ENCODE measurements around the gene PGLYRP2. TPM values are rescaled to one million over a fixed set of nuclear protein-coding genes. Genes with fewer than 3 reads are reported as not detected.

PGLYRP2 gene
- total RNA-seq, 1 experiment from 2014 or later = not detected

- ChIA-PET CTCF (no interaction called here), POLR2A (ENCODE audit: unreplicated experiment) (no interaction called here)
- Histone ChIP-seq H3K9me2 (replicated peaks; ENCODE audit: low read length) (no peaks in the 10 kb centered on the region), H2AFZ (ENCODE audit: low read length) (no peak overlapping the region), H3K27me3 (ENCODE audit: low read length) (peaks cover 11% of the 10 kb centered on the region), H4K20me1 (ENCODE audit: low read length) (no peaks in the 10 kb centered on the region), H3K36me3 (ENCODE audit: low read depth, low read length) (no peaks in the 10 kb centered on the region), H3K4me2 (ENCODE audit: low read length) (no peak overlapping the region), H3K9me3 (ENCODE audit: low read length) (no peaks in the 10 kb centered on the region), H3K4me1 (ENCODE audit: insufficient read depth, low read length) (peaks cover 8% of the 10 kb centered on the region), H3K27ac (ENCODE audit: low read length) (no peak overlapping the region), H3K4me3 (ENCODE audit: low read length) (no peak overlapping the region), H3F3A (ENCODE audit: low read length, unreplicated experiment) (no peaks in the 10 kb centered on the region), H3K9ac (ENCODE audit: low read length) (no peak overlapping the region), H3K79me2 (ENCODE audit: low read length) (no peaks in the 10 kb centered on the region)
- TF ChIP-seq EZH2phosphoT487 (IDR thresholded peaks at IDR 0.05; ENCODE audit: borderline replicate concordance, low read length) = no peak
- no peak for TF ChIP-seq EZH2 (IDR thresholded peaks at IDR 0.05; ENCODE audit: low read length, unreplicated experiment)
- no peak for TF ChIP-seq CTCF (conservative IDR thresholded peaks at IDR 0.05; ENCODE audit: low read depth, low read length)
- ATAC-seq = no peak
- no TSS peak for BruUV-seq (replicated peaks)
- no peak for DNase-seq
- intact Hi-C loops (cut with micrococcal nuclease) = no loop called here
These were observed 17.6 kb downstream of the PGLYRP2 start for GRCh38 chr19:15461694-15462093.

GRCh38 chr19:15457701-15458484, 21.4 kb downstream of the PGLYRP2 start:
- Histone ChIP-seq H3K9me2 (replicated peaks; ENCODE audit: low read length) (no peaks in the 10 kb centered on the region), H3K9ac (ENCODE audit: low read length) (no peak overlapping the region), H3K27ac (ENCODE audit: low read length) (no peak overlapping the region), H3F3A (ENCODE audit: low read length, unreplicated experiment) (no peaks in the 10 kb centered on the region), H3K79me2 (ENCODE audit: low read length) (no peaks in the 10 kb centered on the region), H3K36me3 (ENCODE audit: low read depth, low read length) (no peaks in the 10 kb centered on the region), H3K4me3 (ENCODE audit: low read length) (no peak overlapping the region), H3K4me1 (ENCODE audit: insufficient read depth, low read length) (peaks cover 12% of the 10 kb centered on the region; the same call in 1 of the 2 replicates), H2AFZ (ENCODE audit: low read length) (no peak overlapping the region), H3K4me2 (ENCODE audit: low read length) (peak overlapping the region; percentile 75; the same call in 1 of the 2 replicates), H3K9me3 (ENCODE audit: low read length) (no peaks in the 10 kb centered on the region), H3K27me3 (ENCODE audit: low read length) (peaks cover 16% of the 10 kb centered on the region), H4K20me1 (ENCODE audit: low read length) (no peaks in the 10 kb centered on the region)
- intact Hi-C loops (cut with micrococcal nuclease) = loop anchor here (10.0 kb wide), 1 partner anchor 97 kb away; no protein-coding TSS in a partner anchor
- BruUV-seq (replicated peaks) = no TSS peak
- POLR2A ChIA-PET (ENCODE audit: unreplicated experiment) = no interaction called here
- no peak for ATAC-seq
- CTCF ChIA-PET = no interaction called here
- no peak for DNase-seq
- TF ChIP-seq CTCF (conservative IDR thresholded peaks at IDR 0.05; ENCODE audit: low read depth, low read length) (no peak), EZH2 (IDR thresholded peaks at IDR 0.05; ENCODE audit: low read length, unreplicated experiment) (no peak), EZH2phosphoT487 (IDR thresholded peaks at IDR 0.05; ENCODE audit: borderline replicate concordance, low read length) (no peak)

Data from PC-3 (cell line).